Endothelial cell of umbilical vein (primary cell): ENCODE data around the gene MLLT1.

Experiments
- EZH2 ChIP-seq: IDR thresholded peaks from 2 replicates; pipeline ENCODE4 v1.6.1; 2012; ENCODE audit warnings: borderline replicate concordance, low read depth, mild to moderate bottlenecking, moderate library complexity, low read length, inconsistent platforms; ENCODE audit not compliant: severe bottlenecking
- FOS ChIP-seq: IDR thresholded peaks from 2 replicates; pipeline ENCODE4 v1.6.1; 2011; ENCODE audit warnings: mild to moderate bottlenecking, low read length, moderate library complexity, borderline replicate concordance; ENCODE audit not compliant: insufficient read depth
- GATA2 ChIP-seq: IDR thresholded peaks from 2 replicates; pipeline ENCODE4 v1.7.0; 2011; ENCODE audit warnings: low read depth, mild to moderate bottlenecking, moderate library complexity, mixed read lengths, low read length; ENCODE audit not compliant: insufficient read length, insufficient read depth
- POLR2A ChIP-seq: IDR thresholded peaks from 2 replicates; pipeline ENCODE4 v1.6.1; 2012; ENCODE audit warnings: low read depth, mild to moderate bottlenecking, control low read depth, low read length
- POLR2AphosphoS5 ChIP-seq: IDR thresholded peaks from 2 replicates; pipeline ENCODE4 v1.6.1; 2012; ENCODE audit warnings: low read depth, mild to moderate bottlenecking, control low read depth, low read length, moderate library complexity; ENCODE audit not compliant: insufficient read depth
- TF ChIP-seq, protein P1 (sequence below): IDR thresholded peaks from 2 replicates; pipeline ENCODE4 v1.6.1; 2011; ENCODE audit not compliant: insufficient read depth, insufficient read length
- TF ChIP-seq, protein P2 (sequence below), 2 donors: IDR thresholded peaks; 1 replicate in 1 of 2; 2 replicates in 1 of 2; pipeline ENCODE4 v1.5.1; 2011; ENCODE audit warnings: low read length in 2 of 2, mild to moderate bottlenecking in 2 of 2, moderate library complexity in 2 of 2, control low read depth in 1 of 2, inconsistent platforms in 1 of 2, low read depth in 1 of 2; ENCODE audit not compliant: insufficient read depth in 1 of 2; ENCODE audit errors: extremely low read depth in 1 of 2

DNA sequence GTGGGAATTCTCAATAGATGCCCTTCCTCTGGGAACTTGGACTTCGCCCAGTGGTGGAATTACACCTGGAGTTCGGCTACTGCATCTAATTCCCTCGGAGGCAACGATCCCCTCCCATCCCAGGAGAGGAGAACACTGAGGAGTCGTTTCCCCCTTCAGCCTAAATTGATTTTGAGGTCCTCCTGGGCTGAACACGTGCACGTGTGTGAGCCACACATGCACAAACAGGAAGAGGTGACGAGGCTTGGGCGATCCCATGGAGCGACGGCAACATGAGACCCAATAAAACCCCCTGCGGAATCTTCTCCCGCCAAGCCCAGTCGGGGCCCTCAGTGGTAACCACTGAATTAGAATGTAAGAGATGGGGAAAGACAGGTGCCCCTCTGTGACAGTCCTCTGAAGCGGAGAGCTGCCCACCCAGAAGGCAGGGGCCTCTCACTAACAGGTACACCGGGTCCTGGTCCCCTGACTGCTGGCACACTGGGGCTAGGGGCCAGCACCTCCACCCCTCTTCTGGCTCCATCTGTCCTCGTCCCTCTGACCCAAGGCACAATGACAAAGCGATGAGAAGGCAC lies 4.5 kb downstream of the MLLT1 start:
- TF ChIP-seq, protein P1, sequence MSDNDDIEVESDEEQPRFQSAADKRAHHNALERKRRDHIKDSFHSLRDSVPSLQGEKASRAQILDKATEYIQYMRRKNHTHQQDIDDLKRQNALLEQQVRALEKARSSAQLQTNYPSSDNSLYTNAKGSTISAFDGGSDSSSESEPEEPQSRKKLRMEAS: no peak
- TF ChIP-seq, protein P2, sequence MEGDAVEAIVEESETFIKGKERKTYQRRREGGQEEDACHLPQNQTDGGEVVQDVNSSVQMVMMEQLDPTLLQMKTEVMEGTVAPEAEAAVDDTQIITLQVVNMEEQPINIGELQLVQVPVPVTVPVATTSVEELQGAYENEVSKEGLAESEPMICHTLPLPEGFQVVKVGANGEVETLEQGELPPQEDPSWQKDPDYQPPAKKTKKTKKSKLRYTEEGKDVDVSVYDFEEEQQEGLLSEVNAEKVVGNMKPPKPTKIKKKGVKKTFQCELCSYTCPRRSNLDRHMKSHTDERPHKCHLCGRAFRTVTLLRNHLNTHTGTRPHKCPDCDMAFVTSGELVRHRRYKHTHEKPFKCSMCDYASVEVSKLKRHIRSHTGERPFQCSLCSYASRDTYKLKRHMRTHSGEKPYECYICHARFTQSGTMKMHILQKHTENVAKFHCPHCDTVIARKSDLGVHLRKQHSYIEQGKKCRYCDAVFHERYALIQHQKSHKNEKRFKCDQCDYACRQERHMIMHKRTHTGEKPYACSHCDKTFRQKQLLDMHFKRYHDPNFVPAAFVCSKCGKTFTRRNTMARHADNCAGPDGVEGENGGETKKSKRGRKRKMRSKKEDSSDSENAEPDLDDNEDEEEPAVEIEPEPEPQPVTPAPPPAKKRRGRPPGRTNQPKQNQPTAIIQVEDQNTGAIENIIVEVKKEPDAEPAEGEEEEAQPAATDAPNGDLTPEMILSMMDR (IDR thresholded peaks at IDR 0.05; ENCODE audit: extremely low read depth in 1 of 2, insufficient read depth in 1 of 2, low read depth in 1 of 2, low read length in 2 of 2): no peak
- no peak for TF ChIP-seq POLR2A
- no peak for TF ChIP-seq EZH2
- TF ChIP-seq FOS: no peak
- TF ChIP-seq POLR2AphosphoS5: no peak
- no peak for TF ChIP-seq GATA2
